HK-2 (cell line): Measurements from ENCODE around the gene REEP1.
A peak's percentile ranks its signal among the peaks of the same experiment; 100 is the strongest.
"Not testable (repeated sequence)": the region's sequence is repeated elsewhere in the genome, so short reads cannot be mapped to it uniquely, and the experiment has no call there.

Experiments used
- DNase-seq: peaks from one replicate; pipeline ENCODE4 v3.0.0-alpha.2; 2018; ENCODE audit not compliant: unreplicated experiment

REEP1 gene

DNA sequence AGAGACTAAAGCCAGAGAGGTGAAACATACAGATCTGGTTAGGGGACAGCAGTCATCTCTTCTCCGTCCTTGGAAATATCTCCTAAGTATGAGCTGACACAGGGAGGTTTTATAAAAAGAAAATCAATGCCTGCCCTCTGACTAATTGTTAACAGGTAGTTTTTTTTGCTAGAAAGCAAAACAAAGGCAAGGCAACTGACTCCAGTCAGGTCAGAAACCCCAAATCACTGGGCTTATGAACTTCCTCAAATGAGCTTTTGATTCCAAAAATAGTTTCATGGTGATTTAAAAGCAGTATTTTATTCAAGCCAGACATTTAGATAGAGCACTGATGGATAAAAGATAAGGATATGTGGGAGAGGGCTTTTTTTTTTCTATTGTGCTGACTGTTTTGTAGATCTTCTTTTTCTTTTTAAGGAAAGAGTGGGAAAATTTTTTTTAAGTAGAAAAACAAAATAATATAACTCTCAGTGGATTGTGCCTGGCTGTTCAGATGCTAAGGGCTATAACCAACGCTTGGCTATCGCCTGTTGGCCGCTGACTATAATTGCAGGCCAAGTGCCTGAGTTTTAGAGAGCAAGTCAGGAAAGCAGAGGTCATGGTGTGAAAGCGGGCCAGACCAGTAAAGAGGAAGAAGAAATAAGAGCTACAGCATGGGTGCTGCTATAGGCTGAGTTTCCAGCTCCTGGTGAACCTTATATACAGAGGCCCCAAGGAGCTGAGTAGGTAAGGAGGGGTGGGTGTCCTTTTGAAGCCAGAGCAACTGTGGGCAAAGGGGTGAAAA is 93.3 kb downstream of the REEP1 start:
- no peak for DNase-seq

DNA sequence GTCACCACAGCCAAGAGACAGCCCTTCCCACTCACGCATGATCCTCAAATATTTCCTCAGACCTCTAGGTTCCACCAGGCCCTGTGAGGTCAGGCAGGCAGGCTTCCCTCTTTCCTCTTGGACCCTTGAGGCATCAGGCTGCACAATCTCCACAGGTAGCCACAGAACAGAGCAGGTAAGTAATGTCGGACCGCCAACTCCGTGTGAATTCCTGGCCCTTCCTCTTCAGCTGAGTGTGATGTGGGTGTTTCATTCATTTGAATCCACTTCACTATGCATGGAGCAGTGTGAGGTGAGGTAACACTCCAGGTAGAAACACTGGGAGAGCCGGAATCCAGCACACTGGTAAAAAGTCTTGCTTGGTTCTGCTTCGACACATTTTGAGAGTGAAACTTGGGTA is 94.2 kb downstream of the REEP1 start:
- DNase-seq: no peak

DNA sequence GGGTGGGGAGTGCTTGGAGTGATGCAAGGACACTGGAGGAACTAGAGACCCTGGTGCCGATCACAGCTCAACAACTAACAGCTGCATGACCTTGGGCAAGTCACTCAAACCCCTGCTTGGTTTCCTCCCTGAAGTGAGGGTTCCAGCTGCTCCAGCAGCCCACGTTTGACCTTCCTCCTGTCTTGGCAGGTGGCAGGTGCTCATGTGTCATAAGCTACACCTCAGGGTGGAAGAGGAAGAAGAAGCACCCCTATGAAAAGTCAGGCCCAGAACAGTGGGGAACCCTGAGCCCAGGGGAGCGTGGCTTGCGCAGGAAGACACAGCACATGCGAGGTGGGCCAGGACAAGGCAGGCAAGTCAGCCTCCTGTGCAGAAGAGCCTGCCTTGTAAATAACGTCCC is 95.8 kb downstream of the REEP1 start:
- DNase-seq: no peak

DNA sequence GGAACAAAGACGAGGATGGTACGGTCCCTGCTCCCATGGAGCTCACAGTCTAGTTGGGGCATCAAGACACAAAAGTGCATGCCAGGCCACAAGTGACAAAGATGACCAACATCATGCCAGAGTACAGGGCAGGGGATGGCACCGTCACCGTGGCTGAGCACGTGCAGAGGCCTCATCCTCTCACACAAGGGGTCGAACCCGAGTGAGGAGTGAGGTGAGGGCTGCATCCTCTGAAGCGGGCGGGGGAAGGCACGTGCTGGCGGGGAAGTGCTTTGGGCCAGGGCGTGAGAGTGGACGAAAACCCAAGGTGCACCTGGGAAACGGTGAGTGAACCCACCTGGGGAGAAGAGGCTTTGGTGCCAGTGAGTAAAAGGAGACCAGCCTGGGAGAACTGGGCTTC is 97.2 kb downstream of the REEP1 start:
- no peak for DNase-seq

DNA sequence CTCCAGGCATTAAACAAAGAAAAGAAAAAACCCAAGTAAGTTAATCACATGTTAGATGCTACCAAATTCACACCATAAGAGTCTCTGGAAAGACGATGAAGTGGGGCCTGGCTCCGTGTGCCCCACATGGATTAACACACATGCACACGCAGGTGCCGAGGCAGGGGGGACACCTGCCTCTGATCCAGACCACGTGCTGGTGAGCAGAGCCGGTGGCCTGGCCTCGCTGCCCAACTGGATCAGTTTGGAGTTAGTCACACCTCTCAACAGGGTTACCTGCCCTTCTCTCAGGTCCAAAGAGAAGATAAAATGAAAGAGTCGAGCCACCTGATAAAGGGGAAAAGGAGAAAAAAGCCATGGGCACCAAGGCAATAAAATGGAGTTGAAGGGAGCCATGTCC is 97.7 kb downstream of the REEP1 start:
- no peak for DNase-seq

DNA sequence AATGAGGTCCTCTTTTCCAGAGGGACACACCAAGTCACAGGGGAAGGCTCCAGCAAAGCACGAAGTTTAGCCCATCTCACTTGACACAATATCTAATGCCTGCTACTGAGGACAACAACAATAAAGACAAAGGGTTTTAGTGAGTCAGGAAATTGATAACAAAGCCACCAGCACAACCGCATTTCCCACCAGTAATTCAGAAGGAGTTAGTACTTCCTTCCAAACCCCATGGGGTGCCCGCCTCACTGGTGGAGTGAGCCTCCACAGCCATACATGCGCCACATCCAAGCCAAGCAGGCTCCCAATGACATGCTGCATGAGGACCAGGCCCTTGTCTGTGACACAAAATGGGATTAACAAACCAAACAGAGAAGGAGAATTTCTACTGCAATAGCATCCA is 98.1 kb downstream of the REEP1 start:
- no peak for DNase-seq

DNA sequence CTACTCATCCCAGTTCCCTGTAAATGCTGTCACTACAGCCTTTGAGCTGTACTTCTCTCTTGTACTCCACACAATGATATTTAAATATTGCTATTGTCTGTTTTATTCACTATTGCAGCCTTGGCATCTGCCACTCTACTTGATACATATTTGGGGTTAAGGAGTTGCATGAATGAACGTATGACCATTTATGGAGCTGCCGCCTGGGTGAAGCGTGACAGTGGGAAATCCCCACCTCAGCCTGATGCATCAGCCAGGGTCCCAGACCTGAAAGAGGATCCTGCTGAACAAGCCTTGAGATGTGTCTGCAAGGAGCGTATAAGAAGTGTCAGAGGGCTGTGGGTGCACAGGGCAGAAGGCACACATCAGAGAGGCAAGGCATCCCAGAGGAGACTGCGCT is 99.1 kb downstream of the REEP1 start:
- DNase-seq: peak; percentile 40

DNA sequence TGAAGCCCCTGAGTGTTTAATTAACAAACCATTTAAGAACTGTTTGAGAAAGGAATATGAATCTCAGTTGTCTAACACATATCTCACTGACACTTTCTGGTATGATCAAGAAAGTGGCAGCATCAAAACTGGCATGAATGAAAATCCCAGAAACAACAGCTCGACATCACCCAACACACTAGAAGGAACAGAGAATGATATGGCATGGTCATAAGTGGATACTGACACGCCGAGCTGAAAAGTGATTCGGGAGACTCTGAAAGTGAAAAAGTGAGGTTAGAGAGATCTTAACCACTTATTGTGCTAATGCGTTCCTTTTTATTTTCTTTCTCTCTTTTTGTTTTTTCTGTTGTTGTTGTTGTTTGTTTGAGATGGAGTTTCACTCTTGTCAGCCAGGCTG is 100.3 kb downstream of the REEP1 start:
- DNase-seq: no peak

DNA sequence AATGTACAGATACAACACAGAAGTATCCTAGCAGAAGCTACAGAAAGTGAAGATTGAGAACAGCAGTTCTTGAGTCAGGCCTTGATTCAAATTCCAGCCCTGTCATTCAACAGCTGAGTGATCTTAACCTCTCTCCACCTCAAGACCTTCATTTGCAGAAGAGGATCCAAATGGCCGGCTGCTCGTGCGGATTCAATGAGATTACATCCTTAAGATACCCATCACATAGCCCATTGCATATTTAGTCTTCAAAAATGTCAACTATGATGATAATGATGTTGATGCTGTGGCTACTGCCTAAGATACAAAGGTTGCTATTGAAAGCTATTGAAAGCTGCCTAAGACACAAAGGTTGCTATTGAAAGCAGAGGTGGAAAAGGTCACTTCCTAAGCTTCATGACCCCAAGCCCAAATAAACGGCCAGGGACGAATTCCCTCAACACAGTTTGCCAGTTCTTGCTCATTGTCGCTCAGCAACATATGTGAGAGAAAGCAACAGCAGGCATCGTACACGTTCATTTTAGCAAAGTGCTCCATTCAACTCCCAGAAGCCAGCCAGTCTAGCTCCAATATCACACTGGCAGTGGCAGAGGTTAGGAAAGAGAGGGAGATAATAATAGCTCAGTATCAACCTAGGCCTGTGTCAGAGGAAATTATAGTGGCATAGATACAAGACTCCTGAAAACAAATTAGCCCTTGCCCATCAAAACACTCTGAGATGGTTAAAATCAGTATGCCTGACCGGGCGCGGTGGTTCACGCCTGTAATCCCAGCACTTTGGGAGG is 102.0 kb downstream of the REEP1 start:
- DNase-seq: no peak

DNA sequence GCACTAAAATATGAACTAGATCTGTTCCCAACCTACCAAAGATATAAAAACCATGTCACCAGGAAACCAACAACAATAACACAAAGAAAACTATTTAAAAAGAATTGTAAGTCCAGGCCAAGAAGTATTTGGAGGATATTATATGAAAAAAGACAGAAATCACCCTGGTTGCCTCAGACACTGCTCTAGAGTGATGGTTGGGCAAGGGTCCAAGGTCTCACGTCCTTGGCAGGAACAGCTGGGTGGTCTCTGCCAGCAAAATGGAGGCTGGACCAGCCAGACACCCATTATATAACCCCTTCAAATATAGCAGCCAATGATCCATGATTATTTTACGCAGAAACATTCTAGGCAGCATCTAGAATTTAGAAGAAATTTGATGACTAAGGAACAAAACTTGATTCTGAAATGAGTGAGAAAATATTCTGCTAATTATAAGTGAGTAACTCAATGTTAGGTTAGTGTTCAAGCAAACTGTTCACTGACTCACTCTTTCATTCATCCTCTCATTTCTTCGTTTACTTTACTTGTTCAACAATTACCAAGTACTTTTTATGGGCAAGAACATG is 102.8 kb downstream of the REEP1 start:
- DNase-seq: no peak

DNA sequence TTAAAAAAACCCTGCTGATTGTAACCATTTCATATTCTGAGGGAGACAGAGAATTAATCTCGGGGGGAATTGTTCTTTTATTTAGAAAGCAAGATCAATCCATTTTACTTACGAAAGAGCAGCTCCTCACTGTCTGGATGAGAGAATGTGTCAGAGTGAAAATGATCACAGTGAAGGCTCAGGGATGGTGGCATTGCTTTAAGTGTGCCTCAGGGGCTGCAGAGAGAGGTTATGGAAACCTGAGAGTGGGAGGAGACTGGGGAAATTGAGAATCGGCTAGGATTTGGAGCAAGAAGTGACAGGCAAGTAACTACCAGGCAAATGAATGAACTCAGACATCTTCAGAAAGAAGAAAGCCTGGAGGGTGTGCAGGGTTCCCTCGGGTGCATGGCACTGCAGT is 104.0 kb downstream of the REEP1 start:
- no peak for DNase-seq

DNA sequence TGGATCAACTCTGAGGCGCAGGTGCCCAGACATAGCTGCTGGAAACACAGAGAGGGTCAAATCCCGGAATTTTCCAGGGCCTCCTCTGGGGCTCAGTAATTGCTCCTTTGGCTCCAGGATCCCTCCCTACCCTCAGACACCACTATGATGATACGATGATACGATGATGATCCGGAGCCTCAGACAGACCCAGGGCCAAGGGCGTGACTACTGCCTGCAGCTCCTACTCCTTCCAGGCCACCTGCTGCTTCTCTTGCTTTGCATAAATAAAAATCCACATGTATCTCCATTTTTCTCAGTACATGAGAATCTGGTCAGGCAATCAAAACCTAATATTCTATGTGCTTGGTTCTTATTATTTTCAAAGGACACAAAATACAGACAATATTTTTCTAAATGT is 104.5 kb downstream of the REEP1 start:
- DNase-seq: no peak

DNA sequence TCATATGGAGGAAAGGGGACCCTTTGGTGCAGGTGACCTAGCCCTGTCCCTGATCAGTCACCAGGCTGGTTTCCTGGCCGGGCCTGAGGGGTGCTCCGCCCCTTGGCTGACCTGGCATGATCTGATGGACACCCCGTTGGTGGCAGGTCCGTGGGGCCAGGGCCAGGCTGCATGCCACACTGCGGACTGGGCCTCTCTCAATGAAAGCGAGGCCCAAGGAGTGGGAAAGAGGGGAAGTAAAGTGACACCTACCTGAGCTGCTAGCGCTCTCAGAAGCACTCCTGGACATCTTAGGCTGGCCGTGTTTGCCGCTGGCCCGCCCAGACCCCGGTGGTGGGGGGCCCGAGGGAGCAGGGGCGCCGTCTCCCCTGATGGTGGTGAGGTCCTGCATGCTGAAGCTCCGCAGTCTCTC is 105.0 kb downstream of the REEP1 start:
- DNase-seq: no peak

DNA sequence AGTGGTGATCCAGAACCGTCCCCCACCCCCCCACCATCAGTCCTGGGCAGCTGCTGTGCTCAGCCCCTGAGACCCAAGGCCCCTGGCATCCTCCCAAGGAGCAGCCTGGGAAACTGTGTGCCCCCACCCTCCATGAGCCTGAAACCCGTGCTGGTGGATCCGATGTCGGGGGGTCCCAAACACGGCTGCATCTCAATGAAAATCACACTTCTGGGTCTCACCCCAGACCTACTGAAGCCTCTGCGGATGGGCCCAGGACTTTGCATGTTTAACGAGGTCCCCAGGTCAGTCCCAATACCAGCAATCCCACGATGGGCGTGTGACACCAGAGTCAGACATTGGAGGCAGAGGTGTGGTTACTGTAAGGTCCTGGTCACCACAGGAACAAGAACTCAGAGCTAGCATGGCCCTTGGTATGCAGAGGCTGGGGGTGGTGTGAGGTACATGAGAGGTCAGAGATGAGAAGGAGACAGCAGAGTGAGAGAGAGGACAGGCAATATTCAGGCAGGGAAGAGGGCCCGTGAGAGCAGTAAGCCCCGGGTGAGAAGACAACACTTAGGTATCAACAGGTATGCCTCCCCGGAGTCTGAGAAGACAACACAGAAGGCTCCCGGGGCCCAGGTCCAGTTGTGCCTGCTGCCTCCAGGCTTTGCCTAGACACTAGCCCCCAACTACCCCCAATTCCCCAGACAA is 105.6 kb downstream of the REEP1 start:
- no peak for DNase-seq

DNA sequence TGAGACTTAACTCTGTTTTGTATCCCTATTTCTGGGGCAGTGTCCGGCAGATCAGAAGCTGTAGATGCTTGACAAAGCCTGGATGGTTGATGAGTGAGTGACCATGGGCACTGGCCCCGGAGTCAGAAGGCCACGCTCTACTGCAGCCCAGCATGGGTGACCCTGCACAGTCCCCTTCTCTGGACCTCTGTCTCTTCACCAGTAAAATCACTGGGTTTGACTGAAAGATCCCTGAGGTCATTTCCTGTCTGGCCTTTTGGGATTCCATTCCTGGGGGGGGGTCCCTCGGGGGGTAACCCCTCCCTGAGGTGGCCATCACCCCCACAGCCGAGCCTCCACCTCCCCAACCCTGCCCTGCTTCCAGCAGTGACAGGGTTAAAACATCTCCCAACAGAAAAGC is 106.5 kb downstream of the REEP1 start:
- no peak for DNase-seq

DNA sequence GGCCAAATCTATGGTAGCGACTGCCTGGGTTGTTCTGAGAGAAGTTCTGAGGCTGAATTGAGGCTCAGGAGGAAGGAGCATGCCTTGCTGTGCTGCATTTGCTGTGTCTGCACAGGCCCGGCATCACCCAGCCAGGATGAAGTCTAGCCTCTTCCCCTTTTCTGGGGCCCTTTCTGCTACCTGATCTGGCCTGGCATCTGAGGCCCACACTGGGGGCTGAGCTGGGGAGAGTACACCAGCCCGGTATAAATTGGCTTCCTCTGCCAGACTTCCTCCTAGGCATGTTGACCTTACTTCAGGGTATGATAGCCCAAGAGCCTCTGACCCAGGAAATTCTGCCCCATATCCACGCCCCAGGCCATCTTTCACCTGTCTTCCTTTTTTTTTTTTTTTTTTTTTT is 108.2 kb downstream of the REEP1 start:
- no peak for DNase-seq

DNA sequence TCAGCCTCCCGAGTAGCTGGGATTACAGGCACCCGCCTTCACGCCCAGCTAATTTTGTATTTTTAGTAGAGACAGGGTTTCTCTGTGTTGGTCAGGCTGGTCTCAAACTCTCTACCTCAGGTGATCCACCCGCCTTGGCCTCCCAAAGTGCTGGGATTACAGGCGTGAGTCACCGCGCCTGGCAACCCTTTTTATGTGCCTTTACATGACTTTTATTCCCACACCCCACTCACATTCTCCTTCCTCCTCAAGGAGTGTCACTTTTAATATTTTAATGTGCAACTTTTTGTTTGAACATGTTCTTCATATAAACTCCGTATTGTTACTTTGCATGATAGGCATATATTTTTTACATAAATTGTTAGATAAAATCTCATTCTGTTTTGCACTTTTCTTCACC is 108.9 kb downstream of the REEP1 start:
- not testable (repeated sequence) for DNase-seq

DNA sequence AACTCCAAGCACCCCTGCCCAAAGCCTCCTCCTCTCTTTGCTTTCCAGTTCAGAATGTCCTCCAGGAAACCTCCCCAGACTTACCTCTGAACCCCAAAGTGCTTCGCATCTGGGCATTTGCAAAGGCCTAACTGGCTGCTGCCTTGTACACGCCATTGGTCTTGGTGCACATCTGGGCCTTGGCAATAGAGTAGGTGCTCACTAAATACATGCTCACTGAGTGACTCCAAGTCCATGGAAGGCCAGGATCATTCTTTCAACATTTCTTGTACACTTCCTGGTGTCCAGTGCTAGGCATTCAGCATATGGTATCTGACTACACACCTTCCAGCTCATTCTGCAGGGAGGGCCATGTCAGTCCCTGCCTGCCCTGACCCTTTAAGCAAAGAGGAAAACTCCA is 109.7 kb downstream of the REEP1 start:
- DNase-seq: no peak

DNA sequence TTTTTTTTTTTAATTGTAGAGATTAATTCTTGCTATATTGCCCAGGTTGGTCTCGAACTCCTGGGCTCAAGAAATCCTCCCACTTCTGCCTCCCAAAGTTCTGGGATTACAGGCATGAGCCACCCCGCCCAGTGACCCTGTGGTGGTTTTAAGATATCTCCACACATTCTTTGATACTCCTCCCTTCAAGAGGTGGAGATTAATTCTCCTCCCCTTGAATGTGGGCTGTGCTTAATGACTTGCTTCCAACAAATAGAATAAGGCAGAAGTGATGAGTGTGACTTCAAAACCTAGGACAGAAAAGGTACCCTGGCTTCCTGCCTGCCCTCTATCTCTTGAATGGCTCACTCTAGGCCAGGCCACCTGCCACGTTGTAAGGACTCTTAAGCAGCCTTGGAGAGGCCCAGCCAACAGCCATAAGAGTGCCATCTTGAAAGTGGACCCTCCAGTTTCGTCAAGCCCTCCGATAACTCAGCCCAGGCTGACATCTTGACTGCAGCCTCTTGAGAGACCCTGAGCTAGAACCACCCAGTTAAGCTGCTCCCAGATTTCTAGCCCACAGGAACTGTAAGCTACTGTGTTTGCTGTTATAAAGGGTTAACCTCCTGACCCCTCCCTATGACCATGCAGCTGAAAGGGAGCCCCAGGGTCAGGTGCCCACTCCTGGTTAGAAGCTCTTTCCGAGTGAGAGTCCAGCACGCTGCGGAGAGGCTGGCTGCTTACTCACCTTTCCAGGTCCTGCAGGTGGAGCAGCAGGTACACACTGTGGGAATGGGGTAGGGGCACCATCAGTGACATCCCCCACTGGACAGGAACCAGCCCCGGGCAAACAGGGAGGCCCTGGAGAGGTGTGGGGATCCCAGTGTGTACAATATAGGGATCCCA is 110.5 kb downstream of the REEP1 start:
- no peak for DNase-seq

DNA sequence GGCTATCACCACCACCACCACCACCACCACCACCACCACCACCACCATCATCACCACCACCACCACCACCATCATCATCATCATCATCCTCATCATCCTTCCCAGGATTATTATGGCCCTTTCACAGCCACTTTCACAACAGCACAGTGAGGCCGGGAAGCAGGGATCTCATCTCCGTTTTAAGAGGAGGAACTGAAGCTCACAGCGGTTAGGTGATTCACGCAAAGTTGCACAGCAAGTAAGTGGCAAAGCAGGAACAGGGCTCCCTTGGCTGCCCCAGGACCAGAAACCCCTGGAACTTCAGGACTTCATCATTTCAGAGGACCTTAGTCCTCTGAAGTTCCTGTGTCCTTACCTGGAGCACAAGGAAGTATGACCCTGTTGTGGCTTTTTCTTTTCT is 111.4 kb downstream of the REEP1 start:
- no peak for DNase-seq

DNA sequence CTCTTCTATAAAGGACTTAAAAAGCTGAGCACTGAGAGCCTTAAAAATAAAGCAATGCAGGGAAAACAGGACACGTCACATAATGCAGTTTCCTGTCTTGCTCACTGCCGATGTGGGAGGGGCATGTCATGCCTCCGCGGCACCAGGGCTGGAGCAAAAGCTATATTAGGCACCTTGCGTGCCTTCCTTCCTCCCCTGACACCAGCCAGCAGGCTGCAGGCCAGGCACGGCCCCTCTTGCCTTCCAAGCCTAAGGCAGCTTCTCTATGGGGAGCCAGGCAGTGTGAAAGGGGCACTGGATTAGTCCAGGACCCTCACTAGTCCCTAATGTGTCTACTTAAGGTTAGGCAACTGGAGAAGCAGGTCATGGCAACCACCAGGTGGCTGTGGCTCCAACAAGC is 111.8 kb downstream of the REEP1 start:
- DNase-seq: no peak
